Fibroblast of mammary gland (primary cell): Measurements from ENCODE around the gene OSBPL10.
"Not testable (repeated sequence)": the region's sequence is repeated elsewhere in the genome, so short reads cannot be mapped to it uniquely, and the experiment has no call there.

Source experiments
- DNase-seq: peaks from one replicate; pipeline ENCODE4 v3.0.0-alpha.2; 2010; ENCODE audit warnings: low read depth
- H3K4me3 ChIP-seq: 2 replicates; pipeline ENCODE4 v1.5.1; 2011; ENCODE audit warnings: low read depth, mild to moderate bottlenecking, low read length, moderate library complexity; ENCODE audit not compliant: control insufficient read depth
- TF ChIP-seq, protein P1 (sequence below): conservative IDR thresholded peaks from 2 replicates; pipeline ENCODE4 v1.5.1; 2011; ENCODE audit warnings: low read depth, low read length, inconsistent platforms; ENCODE audit not compliant: control insufficient read depth, insufficient read depth

OSBPL10 gene

GRCh38 chr3:31873254-31873820 is 107.7 kb downstream of the OSBPL10 start:
- no peak overlapping the region for H3K4me3 ChIP-seq
- peak; percentile 27 for DNase-seq
- TF ChIP-seq, protein P1, sequence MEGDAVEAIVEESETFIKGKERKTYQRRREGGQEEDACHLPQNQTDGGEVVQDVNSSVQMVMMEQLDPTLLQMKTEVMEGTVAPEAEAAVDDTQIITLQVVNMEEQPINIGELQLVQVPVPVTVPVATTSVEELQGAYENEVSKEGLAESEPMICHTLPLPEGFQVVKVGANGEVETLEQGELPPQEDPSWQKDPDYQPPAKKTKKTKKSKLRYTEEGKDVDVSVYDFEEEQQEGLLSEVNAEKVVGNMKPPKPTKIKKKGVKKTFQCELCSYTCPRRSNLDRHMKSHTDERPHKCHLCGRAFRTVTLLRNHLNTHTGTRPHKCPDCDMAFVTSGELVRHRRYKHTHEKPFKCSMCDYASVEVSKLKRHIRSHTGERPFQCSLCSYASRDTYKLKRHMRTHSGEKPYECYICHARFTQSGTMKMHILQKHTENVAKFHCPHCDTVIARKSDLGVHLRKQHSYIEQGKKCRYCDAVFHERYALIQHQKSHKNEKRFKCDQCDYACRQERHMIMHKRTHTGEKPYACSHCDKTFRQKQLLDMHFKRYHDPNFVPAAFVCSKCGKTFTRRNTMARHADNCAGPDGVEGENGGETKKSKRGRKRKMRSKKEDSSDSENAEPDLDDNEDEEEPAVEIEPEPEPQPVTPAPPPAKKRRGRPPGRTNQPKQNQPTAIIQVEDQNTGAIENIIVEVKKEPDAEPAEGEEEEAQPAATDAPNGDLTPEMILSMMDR: no peak

DNA sequence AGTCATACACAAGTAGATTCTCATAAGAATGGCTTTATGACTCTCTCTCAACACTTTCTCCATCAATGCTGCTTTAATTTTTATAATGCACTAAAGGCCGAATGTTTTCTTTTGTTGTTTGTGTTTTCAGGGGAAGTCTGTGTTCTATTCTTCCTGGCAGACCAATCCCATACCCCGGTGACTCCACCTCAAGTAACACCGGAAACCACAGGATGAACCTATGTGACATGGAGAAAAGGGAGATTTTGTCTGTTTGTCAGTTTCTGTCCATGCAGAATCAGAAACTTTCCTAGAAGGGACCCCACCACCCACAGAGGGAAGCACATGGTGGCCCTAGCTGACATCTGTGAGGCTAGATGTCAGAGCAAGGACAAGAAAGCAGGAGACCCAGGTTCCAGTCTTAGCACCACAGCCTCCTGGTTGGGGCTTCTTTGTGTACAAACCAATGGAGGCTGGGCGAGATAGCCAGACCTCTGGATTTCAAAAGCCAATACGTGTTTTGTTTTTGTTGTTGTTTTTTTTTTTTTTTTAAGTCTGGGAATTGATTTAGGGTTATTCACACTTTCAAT is 109.0 kb downstream of the OSBPL10 start:
- TF ChIP-seq, protein P1: no peak
- no peak overlapping the region for H3K4me3 ChIP-seq
- no peak for DNase-seq

DNA sequence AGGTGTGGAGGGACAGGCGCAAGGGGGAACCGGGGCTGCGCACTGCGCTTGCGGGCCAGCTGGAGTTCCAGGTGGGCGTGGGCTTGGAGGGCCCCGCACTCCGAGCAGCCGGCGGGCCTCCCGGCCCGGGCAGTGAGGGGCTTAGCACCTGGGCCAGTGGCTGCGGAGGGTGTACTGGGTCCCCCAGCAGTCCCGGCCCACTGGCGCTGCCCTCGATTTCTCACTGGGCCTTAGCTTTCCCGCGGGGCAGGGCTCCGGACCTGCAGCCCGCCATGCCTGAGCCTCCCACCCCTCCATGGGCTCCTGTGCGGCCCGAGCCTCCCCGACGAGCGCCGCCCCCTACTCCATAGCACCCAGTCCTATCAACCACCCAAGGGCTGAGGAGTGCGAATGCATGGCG is 111.0 kb downstream of the OSBPL10 start:
- not testable (repeated sequence) for H3K4me3 ChIP-seq, DNase-seq

DNA sequence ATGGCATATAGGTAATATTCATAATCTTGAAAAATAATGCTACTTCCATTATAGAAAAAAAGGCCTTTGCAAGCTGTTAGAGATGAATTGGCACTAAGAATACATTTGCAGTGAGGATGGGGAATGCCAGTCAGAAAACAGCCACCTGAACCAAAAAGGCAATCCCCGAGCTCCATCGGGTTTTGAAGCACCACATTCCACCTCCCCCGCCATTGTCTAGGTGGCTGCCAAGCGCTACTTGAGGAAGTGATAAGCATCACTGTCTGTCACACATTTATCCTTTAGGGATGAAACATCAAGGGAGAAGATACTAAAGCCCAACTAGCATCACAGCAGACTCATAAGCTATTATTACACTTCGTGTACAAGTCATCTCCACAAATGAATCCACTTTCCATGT is 112.8 kb downstream of the OSBPL10 start:
- no peak for DNase-seq
- TF ChIP-seq, protein P1: no peak
- no peak overlapping the region for H3K4me3 ChIP-seq

- peak; percentile 14 for DNase-seq
- TF ChIP-seq, protein P1: no peak
Measured at GRCh38 chr3:31862666-31863279, 118.3 kb downstream of the OSBPL10 start.

DNA sequence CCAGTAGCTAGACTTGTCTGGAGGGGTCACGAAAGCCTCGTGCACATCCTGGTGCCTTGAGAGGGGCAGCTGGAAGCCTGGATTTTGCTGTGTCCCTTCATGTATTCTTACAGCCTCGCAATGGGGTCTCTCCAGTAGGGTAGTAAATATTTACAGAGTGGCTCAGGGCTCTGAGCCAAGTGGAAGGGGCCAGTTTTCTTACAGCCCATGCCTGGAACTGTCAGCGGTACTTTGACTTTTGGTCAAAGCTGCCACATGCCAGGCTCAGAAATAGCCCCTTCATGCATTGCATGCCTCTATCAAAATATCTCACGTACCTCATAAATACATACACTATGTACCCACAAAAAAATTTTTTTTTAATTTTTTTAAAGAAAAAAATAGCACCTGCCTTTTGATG is 119.2 kb downstream of the OSBPL10 start:
- DNase-seq: no peak
- TF ChIP-seq, protein P1: no peak
- no peak overlapping the region for H3K4me3 ChIP-seq

More at GRCh38 chr3:31862666-31863279, 118.3 kb downstream of the OSBPL10 start:
- H3K4me3 ChIP-seq: no peak overlapping the region

GRCh38 chr3:31860642-31861041 is 120.4 kb downstream of the OSBPL10 start:
- not testable (repeated sequence) for H3K4me3 ChIP-seq, DNase-seq

DNA sequence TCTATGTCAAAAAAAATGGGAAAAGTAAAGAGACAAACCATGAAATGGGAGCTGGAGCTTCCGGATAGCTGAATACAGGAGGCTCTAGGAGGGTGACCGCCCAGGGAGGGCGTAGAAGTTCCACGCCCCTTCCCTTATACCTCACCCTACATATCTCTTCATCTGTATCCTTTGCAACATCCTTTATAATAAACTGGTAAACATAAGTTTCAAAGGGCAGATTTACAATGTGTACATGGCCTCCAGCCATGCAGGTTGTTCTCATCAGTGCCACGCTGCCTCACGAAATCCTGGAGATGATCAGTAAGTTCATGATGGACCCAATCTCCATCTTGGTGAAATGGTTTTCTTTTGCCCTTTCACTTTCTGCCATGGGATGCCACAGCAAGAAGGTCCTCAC is 121.8 kb downstream of the OSBPL10 start:
- H3K4me3 ChIP-seq: no peak overlapping the region
- TF ChIP-seq, protein P1: no peak
- no peak for DNase-seq
